Renal cortex interstitium (tissue), 3 donors: ENCODE data around the gene ANKRD61. TPM values are rescaled to one million over a fixed set of nuclear protein-coding genes. Genes with fewer than 3 reads are reported as not detected.

Source experiments
- polyA plus RNA-seq, 3 donors: library from polyadenylated mRNA; unstranded; fragments of 120-200 nt; gene quantifications; one replicate each; pipeline ENCODE4 v1.2.1, GENCODE V29; 2013; ENCODE audit not compliant: insufficient read length in 3 of 3

ANKRD61 gene
- polyA plus RNA-seq, 3 donors, result 1.0 to 3.9 (median 1.0) TPM

Other genes starting within 250 kb of the ANKRD61 start
- 10 to 100 TPM; 33.3 to 37.2 (median 35.4) TPM for gene RNF216, start 249.7 kb upstream of the ANKRD61 start, polyA plus RNA-seq
- gene OCM, start 150.6 kb upstream of the ANKRD61 start, polyA plus RNA-seq, result under 1 TPM in 2 of 3 donors, not detected in 1; 0.50 to 0.65 TPM
- 10 to 100 TPM; 74.0 to 88.6 (median 85.9) TPM for gene CCZ1, start 132.6 kb upstream of the ANKRD61 start, polyA plus RNA-seq
- gene RSPH10B, start 60.7 kb upstream of the ANKRD61 start, polyA plus RNA-seq, result 1 to 10 TPM in 1 of 3 donors, under 1 TPM in 2; 0.61 to 1.0 (median 0.79) TPM
- 10 to 100 TPM; 20.0 to 24.9 (median 24.7) TPM for gene PMS2, start 22.3 kb upstream of the ANKRD61 start, polyA plus RNA-seq
- 10 to 100 TPM; 20.7 to 27.0 (median 22.5) TPM for gene AIMP2, start 22.1 kb upstream of the ANKRD61 start, polyA plus RNA-seq
- gene EIF2AK1, start 27.8 kb downstream of the ANKRD61 start, polyA plus RNA-seq, result 100 to 1,000 TPM in 2 of 3 donors, 10 to 100 TPM in 1; 96.8 to 119 (median 104) TPM
- 10 to 100 TPM; 17.6 to 23.3 (median 19.6) TPM for gene USP42, start 73.6 kb downstream of the ANKRD61 start, polyA plus RNA-seq
- 10 to 100 TPM; 33.8 to 40.4 (median 38.6) TPM for gene CYTH3, start 241.2 kb downstream of the ANKRD61 start, polyA plus RNA-seq